Vagina (tissue), 2 donors: ENCODE measurements around the gene NOSIP.

ENCODE experiments used
- CTCF ChIP-seq, 3 experiments: fragments of 450-650 bp in 2 of 3; fragments of 200-600 bp in 1 of 3; sonication (generic) in 1 of 3; IDR thresholded peaks; one replicate each; pipeline ENCODE4 v1.5.1; 2017 to 2019; ENCODE audit warnings: antibody characterized with exemption in 3 of 3, mild to moderate bottlenecking in 2 of 3, moderate library complexity in 2 of 3
- POLR2A ChIP-seq, 2 donors: fragments of 450-650 bp; IDR thresholded peaks; one replicate each; pipeline ENCODE4 v1.6.1; 2017; ENCODE audit warnings: antibody characterized with exemption in 2 of 2, mild to moderate bottlenecking in 2 of 2, moderate library complexity in 2 of 2
- POLR2AphosphoS5 ChIP-seq, 2 donors: sonication (generic); formaldehyde crosslinking; IDR thresholded peaks; one replicate each; pipeline ENCODE4 v1.9.0; 2017; ENCODE audit warnings: antibody characterized with exemption in 2 of 2, mild to moderate bottlenecking in 2 of 2, low read depth in 1 of 2; ENCODE audit not compliant: insufficient read depth in 1 of 2

GRCh38 chr19:49558591-49558990 is 21.8 kb downstream of the NOSIP start:
- TF ChIP-seq CTCF (IDR thresholded peaks at IDR 0.05) = no peak
- no peak for TF ChIP-seq POLR2A (IDR thresholded peaks at IDR 0.05)
- no peak for TF ChIP-seq POLR2AphosphoS5 (IDR thresholded peaks at IDR 0.05; ENCODE audit: insufficient read depth in 1 of 2, low read depth in 1 of 2)
